Osteocyte (in vitro differentiated cells): ENCODE measurements around the gene PHACTR1. TPM values are rescaled to one million over a fixed set of nuclear protein-coding genes. Genes with fewer than 3 reads are reported as not detected.

Experiments used
- DNase-seq: peaks from one replicate; pipeline ENCODE4 v3.0.0; 2021; ENCODE audit warnings: mixed read lengths; ENCODE audit not compliant: unreplicated experiment; ENCODE audit errors: extremely low spot score
- H3K27ac Mint-ChIP-seq: one replicate; pipeline ENCODE4 v1.8.0; 2021; ENCODE audit warnings: mild to moderate bottlenecking, mixed read lengths; ENCODE audit not compliant: unreplicated experiment
- H3K27me3 Mint-ChIP-seq: one replicate; pipeline ENCODE4 v1.8.0; 2021; ENCODE audit warnings: mixed read lengths; ENCODE audit not compliant: unreplicated experiment
- H3K36me3 Mint-ChIP-seq: one replicate; pipeline ENCODE4 v1.8.0; 2021; ENCODE audit warnings: mixed read lengths; ENCODE audit not compliant: unreplicated experiment
- H3K4me1 Mint-ChIP-seq: one replicate; pipeline ENCODE4 v1.8.0; 2021; ENCODE audit warnings: mixed read lengths; ENCODE audit not compliant: unreplicated experiment
- H3K4me3 Mint-ChIP-seq: one replicate; pipeline ENCODE4 v1.8.0; 2021; ENCODE audit warnings: mild to moderate bottlenecking, moderate library complexity, mixed read lengths; ENCODE audit not compliant: unreplicated experiment
- H3K9me3 Mint-ChIP-seq: one replicate; pipeline ENCODE4 v1.8.0; 2021; ENCODE audit warnings: mixed read lengths; ENCODE audit not compliant: unreplicated experiment
- CTCF ChIP-seq: fragments of 200-600 bp; sonication (generic); IDR thresholded peaks from 2 replicates; pipeline ENCODE4 v1.5.0; 2021; ENCODE audit warnings: antibody characterized with exemption, mild to moderate bottlenecking, moderate library complexity
- long read RNA-seq: library from polyadenylated mRNA; unstranded; transcript quantifications from one replicate; pipeline ENCODE4 v2.0.0, GENCODE V29; 2021
- total RNA-seq: library from RNA; stranded (reverse); gene quantifications from 2 replicates; pipeline ENCODE4 v1.2.1, GENCODE V29; 2021

PHACTR1 gene
- 1.0 and 1.6 TPM in 2 replicates for total RNA-seq
- long read RNA-seq, partial matches to known transcripts = 0 of 3 reads
- long read RNA-seq, other reads (novel, unspliced or antisense) = 3 of 3 reads

GRCh38 chr6:12716298-12716916 is at the start of gene PHACTR1:
Gene PHACTR1, plus strand, starts transcription at chr6:12716767.
- no peak for TF ChIP-seq CTCF
- H3K36me3 Mint-ChIP-seq = no peaks in the 10 kb centered on the region
- H3K4me1 Mint-ChIP-seq = peaks cover 15% of the 10 kb centered on the region
- H3K27me3 Mint-ChIP-seq = no peaks in the 10 kb centered on the region
- DNase-seq = no peak
- no peaks in the 10 kb centered on the region for H3K9me3 Mint-ChIP-seq
- H3K4me3 Mint-ChIP-seq = no peak within 1 kb of the TSS
- no peak within 1 kb of the TSS for H3K27ac Mint-ChIP-seq

GRCh38 chr6:12666886-12667285 is 49.7 kb upstream of the PHACTR1 start:
- no peak for DNase-seq
- Mint-ChIP-seq H3K27ac (no peak overlapping the region), H3K9me3 (no peaks in the 10 kb centered on the region), H3K4me1 (peaks cover 3% of the 10 kb centered on the region), H3K27me3 (peaks cover 23% of the 10 kb centered on the region), H3K36me3 (no peaks in the 10 kb centered on the region), H3K4me3 (no peak overlapping the region)
- TF ChIP-seq CTCF = no peak

GRCh38 chr6:12675931-12676330 is 40.6 kb upstream of the PHACTR1 start:
- H3K27me3 Mint-ChIP-seq = peaks cover 22% of the 10 kb centered on the region
- H3K4me1 Mint-ChIP-seq = no peaks in the 10 kb centered on the region
- H3K27ac Mint-ChIP-seq = no peak overlapping the region
- no peaks in the 10 kb centered on the region for H3K9me3 Mint-ChIP-seq
- no peaks in the 10 kb centered on the region for H3K36me3 Mint-ChIP-seq
- DNase-seq = no peak
- H3K4me3 Mint-ChIP-seq = no peak overlapping the region
- no peak for TF ChIP-seq CTCF

GRCh38 chr6:12679341-12679740 is 37.2 kb upstream of the PHACTR1 start:
- Mint-ChIP-seq H3K9me3 (no peaks in the 10 kb centered on the region), H3K27me3 (peaks cover 26% of the 10 kb centered on the region), H3K27ac (no peak overlapping the region), H3K36me3 (no peaks in the 10 kb centered on the region), H3K4me1 (no peaks in the 10 kb centered on the region), H3K4me3 (no peak overlapping the region)
- no peak for DNase-seq
- no peak for TF ChIP-seq CTCF

GRCh38 chr6:12693122-12693521 is 23.4 kb upstream of the PHACTR1 start:
- no peaks in the 10 kb centered on the region for H3K9me3 Mint-ChIP-seq
- peaks cover 47% of the 10 kb centered on the region for H3K27me3 Mint-ChIP-seq
- no peaks in the 10 kb centered on the region for H3K4me1 Mint-ChIP-seq
- no peak overlapping the region for H3K27ac Mint-ChIP-seq
- H3K4me3 Mint-ChIP-seq = no peak overlapping the region
- no peaks in the 10 kb centered on the region for H3K36me3 Mint-ChIP-seq
- DNase-seq = no peak
- TF ChIP-seq CTCF = no peak
